ACHN (cell line): ENCODE results near the gene RRN3.
A peak's percentile ranks its signal among the peaks of the same experiment; 100 is the strongest.
"Not testable (repeated sequence)": the region's sequence is repeated elsewhere in the genome, so short reads cannot be mapped to it uniquely, and the experiment has no call there.

Experiments used
- DNase-seq: peaks from one replicate; pipeline ENCODE4 v3.0.0-alpha.2; 2015
- in situ Hi-C: cut with HindIII; loops from 2 replicates; pipeline ENCODE4 v1.10.0; 2017; ENCODE audit warnings: low sequenced_read_pairs, low pct_ligation_motif_present, low pct_unique_long_range_greater_than_20kb

The RRN3 gene

DNA sequence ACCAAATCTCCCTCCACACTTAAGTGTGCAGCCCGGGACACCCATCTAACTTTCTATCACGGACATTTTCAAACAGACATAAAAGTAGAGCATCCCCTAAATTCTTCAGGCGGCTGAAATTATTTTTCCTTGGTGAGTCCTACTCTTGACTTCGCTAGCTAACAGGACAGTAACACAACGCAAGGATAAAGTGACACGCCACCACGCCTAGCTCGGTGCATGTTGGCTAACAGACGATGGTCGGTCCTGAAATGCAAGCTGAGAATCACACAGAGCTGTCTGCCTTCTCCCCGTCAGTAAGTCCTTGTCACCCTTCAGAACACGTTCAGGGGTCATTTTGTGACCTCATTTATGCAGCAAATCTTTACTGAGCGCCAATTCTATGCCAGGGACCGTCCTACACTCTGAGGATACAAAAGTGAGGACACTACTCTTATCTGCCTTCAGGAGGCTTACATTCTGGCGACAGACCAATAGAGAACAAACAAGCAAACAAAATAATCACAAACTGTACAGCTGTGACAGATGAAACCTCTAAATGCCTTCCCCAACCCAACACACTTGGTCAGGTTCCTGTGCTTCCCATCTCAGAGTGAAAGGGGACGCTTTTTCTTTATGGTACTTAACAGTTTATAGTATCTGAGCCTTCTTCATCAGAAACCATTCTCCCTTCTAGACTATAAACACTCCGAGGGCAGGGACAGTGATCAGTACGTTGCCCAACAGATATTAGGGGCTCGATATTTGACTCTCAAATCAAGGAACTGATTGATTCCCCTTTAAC, 39.5 kb downstream of the RRN3 start:
- DNase-seq = no peak
- in situ Hi-C loops = no loop called here

DNA sequence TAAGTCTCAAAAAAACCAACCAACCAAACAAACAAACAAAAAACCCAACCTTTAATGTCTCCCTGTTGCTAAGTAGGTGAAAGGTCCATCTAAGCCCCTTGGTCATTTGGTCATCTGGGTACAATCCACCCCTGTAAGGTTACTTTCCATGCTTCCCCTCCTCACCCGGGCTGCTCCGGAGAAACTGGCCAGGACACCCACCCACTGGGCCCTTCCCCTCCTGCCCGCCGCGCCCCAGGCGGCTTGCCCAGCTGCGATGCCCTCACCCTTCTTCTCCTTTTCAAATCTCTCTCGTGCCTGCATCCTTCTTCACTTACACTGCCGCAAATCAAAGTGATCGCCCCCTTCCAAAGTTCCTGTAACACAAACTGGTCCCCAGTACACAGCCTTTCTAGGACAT, 40.2 kb downstream of the RRN3 start:
- in situ Hi-C loops = no loop called here
- DNase-seq = no peak

DNA sequence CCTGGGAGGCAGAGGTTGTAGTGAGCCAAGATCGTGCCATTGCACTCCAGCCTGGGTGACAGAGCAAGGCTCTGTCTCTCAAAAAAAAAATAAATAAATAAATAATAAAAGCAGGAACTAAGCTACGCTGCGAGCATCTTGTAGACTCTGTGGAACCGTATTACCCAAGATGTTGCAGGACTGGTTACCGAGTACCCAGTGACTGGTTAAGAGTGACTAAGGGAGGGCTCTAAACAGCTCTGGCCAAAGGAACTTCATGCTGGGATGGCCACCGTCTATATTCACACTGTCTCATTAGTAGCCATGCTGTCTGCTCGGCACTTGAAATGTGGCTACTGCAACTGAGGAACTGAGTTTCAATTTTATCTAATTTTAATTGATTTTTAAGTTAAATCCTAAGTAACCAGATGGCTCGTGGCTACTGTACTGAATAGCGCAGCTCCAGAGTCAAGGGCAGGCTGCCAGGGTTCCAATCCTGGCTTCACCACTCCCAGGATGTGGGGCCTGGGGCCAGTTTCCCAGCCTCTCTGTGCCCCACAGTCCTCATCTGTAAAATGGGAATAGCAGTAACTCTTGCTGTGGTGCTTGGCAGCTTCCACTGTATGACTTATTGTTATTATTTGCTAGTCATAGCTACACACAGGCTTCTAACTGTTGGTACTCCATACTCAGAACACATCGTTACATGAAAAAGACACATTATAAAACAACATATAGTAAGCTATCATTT, 41.2 kb downstream of the RRN3 start:
- in situ Hi-C loops = no loop called here
- no peak for DNase-seq

GRCh38 chr16:15051387-15051951, 42.6 kb downstream of the RRN3 start:
- in situ Hi-C loops = no loop called here
- DNase-seq = no peak

DNA sequence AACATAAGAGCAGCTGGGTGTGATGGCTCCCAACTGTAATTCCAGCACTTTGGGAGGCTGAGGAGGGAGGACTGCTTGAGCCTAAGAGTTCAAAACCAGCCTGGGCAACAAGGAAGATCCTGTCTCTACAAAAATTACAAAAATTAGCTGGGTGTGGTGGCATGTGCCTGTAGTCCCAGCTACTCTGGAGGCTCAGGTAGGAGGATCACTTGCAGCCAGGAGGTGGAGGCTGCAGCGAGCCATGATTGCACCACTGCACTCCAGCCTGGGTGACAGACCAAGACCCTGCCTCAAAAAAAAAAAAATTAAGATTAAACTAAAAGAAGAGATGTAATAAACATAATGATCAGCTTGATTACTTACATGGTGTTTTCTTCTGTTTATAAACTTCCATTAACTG, 43.6 kb downstream of the RRN3 start:
- in situ Hi-C loops, DNase-seq: not testable (repeated sequence)

GRCh38 chr16:15049581-15050180, 44.4 kb downstream of the RRN3 start:
- DNase-seq = no peak
- in situ Hi-C loops = no loop called here

DNA sequence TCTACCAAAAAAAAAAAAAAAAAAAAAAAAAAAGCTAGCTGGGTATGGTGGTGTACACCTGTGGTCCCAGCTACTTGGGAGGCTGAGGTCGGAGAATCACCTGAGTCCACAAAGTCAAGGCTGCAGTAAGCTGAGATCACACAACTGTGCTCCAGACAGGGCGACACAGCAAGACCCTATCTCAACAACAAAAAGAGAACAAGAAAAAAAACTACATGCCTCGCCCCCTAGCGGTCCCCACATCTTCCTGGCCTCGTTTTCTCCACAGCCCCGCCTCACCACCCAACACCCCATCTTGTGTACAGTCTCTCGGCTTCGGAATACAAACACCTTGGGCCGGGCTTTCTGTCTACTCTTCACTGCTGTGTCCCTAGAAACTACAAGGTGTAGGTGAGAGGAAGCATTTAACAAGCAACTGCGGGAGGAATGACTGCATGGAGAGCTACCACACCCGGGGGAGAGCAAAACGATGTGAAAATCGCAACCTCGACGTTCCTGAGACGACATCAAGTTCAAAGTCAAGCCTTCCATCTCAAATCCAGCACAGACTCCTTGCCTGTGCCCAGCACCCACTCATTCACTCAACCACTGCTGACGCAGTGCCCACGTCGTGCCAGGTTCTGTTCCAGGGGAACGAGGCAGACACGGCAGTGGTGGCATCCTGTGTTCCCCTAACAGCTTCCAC, 47.2 kb downstream of the RRN3 start:
- no peak for DNase-seq
- in situ Hi-C loops = no loop called here

DNA sequence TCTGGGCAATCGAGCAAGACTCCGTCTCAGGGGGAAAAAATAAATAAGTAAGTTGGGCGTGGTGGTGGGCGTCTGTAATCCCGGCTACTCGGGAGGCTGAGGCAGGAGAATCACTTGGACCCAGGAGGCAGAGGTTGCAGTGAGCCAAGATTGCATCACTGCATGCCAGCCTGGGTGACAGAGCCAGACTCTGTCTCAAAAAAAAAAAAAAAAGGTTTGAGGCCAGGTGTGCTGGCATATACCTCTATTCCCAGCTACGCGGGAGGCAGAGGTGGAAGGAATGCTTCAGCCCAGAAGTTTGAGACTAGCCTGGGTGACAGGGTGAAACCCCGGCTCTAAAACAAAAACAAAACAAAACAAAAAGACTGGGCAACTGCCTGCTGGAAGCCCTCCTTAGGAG, 48.8 kb downstream of the RRN3 start:
- in situ Hi-C loops, DNase-seq: not testable (repeated sequence)

GRCh38 chr16:15044286-15044685, 49.8 kb downstream of the RRN3 start:
- in situ Hi-C loops = no loop called here
- no peak for DNase-seq

GRCh38 chr16:15043344-15043743, 50.7 kb downstream of the RRN3 start:
- in situ Hi-C loops = no loop called here

GRCh38 chr16:15041271-15042004, 52.6 kb downstream of the RRN3 start:
- no peak for DNase-seq
- in situ Hi-C loops = no loop called here

More at GRCh38 chr16:15043344-15043743, 50.7 kb downstream of the RRN3 start:
- no peak for DNase-seq

DNA sequence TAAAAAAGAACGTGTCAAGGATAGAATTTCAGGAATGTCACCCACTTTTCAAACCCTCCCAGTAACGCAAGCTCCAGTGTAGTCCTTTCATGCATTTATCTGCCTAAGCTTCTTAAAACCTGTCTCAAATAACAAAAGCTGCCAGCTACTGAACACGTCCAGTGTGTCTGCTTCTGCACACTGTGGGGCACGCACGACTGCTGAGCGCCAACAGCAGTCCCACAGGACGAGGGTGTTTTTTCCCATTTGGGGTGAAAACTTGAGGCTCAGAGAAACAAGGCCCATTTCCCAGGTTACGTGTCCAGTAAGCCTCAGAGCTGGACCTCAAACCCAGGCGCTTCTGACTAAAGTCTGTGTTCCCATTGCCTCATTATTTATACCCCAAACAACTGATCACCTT, 55.4 kb downstream of the RRN3 start:
- DNase-seq = no peak
- in situ Hi-C loops = no loop called here

DNA sequence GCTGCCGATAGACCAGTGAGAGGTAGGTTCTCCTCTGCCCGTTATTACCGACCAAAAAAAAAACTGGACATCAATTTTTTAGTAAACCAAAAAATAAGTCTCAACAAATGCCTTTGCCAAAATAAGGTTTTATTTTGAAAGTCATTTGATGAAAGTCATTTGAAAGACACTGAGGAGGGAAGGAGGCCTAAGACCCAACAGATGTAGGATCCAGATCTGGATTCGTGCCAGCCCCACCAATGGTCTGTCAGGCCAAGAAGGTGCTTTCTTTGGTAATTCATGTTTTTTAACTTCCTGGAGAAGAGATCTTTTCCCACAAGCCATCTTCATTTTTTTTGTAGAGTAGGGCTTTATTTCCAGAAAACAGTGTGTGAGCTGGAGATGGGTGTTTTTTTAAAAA, 56.3 kb downstream of the RRN3 start:
- DNase-seq = no peak
- in situ Hi-C loops = no loop called here

DNA sequence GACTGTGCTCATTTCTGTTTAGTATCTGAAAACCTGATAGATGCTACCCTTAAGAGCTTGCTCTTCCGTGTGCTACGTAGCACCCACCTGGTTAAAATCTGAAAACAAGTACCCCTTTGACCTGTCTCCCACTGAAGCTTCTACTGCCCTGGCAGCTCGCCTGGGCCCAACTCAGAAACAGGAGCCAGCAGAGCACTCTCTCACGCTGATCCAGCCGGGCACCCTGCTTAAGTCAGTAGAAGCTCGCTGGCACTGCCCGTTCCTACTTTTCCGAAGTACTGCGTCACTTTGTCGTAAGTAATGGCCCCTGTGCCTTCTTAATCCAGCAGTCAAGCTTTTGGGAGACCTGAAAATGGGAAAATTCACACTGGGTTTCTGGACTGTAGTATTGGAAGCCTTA, 57.1 kb downstream of the RRN3 start:
- in situ Hi-C loops = no loop called here
- DNase-seq = no peak

GRCh38 chr16:15035163-15035729, 58.8 kb downstream of the RRN3 start:
- in situ Hi-C loops = no loop called here
- no peak for DNase-seq

GRCh38 chr16:15034266-15035162, 59.6 kb downstream of the RRN3 start:
- no peak for DNase-seq

DNA sequence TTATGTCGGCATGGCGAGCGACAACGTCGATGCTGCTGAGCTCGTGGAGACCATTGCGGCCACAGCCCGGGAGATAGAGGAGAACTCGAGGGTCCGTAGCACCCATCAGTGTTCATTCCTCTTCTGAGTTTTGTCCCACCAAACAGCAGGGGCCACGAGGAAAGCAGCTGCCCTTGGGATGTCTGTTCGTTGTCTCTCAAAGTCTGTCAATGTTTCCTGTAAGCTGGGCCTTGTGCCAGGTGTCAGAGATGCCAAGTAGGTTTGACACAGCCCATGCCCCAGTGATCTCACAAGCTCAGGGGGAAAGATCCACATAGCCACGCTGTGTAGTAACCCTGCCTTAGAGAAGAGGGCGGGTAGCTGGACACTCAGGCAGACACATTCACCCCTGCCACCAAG, 60.8 kb downstream of the RRN3 start:
- in situ Hi-C loops = no loop called here
- DNase-seq = peak; percentile 86

More at GRCh38 chr16:15034266-15035162, 59.6 kb downstream of the RRN3 start:
- in situ Hi-C loops = no loop called here
